Stimulated activated CD4-positive, alpha-beta T cell treated with anti-CD3 and anti-CD28 coated beads, Interleukin-4, amount 100 ng/mL, for 48 hours (primary cell): ENCODE results near the gene PTTG2.
"Not testable (repeated sequence)": the region's sequence is repeated elsewhere in the genome, so short reads cannot be mapped to it uniquely, and the experiment has no call there.

ENCODE experiments used
- DNase-seq, 2 donors: peaks; one replicate each; pipeline ENCODE4 v3.0.0-alpha.2; 2020; ENCODE audit warnings: low read depth in 2 of 2

Gene PTTG2

GRCh38 chr4:37956941-37957340 lies 3.3 kb upstream of the PTTG2 start:
- no peak for DNase-seq

- no peak for DNase-seq
Measured at GRCh38 chr4:37958932-37959331, 1.3 kb upstream of the PTTG2 start.

DNA sequence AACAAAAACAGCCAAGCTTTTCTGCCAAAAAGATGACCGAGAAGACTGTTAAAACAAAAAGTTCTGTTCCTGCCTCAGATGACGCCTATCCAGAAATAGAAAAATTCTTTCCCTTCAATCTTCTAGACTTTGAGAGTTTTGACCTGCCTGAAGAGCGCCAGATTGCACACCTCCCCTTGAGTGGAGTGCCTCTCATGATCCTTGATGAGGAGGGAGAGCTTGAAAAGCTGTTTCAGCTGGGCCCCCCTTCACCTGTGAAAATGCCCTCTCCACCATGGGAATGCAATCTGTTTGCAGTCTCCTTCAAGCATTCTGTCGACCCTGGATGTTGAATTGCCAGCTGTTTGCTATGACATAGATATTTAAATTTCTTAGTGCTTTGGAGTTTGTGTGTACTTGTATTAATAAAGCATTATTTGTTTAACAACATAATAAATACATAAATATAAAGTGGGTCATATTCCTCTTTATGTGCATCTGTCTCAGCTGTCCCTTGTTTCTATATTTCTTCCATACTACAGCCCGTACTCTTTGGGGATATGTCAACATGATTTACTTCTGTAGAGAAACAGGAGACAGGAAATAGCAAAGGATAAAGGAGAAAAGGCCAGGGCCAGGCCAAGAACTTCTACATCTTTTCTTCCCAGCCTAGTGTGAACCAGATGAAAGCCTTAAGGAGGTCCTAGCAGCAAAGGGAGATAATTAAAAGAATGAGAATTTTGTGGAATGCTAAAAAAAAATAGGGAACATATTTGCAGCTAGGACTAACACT lies 667 bp downstream of the PTTG2 start:
- no peak for DNase-seq

DNA sequence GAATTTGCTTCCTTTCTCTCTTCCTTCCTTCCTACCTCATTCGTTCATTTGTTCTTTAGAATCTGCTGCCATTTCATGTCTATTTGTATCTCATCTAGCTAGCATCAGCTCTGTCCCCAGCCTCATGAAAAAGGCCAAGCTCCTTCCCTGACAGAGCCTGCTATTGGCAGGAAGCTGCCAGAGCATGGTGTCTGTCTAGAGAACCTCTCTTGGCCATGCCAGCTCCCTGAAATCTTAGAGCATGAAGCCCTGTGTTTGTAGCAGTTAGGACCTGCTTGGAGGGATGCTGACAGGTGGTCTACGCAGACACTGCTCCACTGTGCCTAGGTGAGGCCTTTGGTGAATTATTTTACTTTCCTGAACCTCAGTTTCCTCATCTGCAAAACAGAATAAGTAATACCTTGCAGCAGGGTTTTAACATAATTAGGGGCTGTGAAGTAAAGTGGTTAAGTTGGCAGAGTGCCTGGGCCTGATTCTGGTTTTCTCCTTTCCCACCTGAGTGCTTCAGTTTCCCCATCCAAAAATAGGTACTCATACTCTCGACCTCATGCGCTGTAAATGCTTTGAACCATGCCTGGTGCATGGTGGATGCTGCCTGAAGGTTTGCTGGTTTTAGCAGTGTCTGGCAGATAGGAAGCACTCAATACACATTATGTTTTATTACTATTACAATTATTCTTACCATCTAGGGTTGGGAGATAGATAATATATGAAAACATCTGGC lies 4.7 kb downstream of the PTTG2 start:
- no peak for DNase-seq

DNA sequence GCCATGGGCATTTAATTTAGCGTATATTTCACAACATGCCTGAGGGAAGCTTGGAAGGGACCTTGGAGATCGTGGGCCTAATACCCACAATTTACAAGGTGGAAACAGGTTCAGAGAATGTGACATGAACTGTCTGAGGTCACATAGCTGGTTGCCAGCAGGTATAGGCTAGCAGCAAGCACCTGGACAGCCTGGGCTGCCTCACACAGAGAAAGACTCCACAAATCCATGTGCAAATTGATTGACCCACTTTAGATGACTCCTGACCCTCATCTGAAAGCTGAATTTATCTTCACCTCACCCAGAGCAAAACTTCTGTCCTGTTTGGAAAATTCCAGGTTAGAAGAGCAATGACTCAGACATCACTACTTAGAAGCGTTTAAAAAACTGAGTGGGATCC lies 5.8 kb downstream of the PTTG2 start:
- DNase-seq = no peak

- no peak for DNase-seq
Measured at GRCh38 chr4:37967736-37968135, 7.5 kb downstream of the PTTG2 start.

DNA sequence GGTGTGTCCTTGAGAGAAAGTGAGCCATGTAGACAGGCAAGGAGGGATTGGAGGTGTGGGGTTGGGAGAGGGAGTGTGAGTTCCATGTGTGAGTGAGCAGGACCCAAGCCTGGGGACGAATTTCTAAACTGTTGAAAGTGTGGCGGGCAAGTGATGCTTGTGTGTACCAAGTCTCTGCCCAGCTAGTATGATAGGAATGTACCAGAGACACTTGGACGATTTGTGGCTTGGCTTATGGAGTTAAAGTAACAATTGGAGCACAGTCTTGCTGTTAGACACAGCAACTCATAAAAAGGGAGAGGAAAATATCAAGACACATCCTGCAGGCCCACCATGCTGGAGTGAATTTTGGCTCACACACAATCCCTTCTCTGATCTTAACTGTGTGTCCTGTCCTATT lies 8.5 kb downstream of the PTTG2 start:
- DNase-seq = no peak

DNA sequence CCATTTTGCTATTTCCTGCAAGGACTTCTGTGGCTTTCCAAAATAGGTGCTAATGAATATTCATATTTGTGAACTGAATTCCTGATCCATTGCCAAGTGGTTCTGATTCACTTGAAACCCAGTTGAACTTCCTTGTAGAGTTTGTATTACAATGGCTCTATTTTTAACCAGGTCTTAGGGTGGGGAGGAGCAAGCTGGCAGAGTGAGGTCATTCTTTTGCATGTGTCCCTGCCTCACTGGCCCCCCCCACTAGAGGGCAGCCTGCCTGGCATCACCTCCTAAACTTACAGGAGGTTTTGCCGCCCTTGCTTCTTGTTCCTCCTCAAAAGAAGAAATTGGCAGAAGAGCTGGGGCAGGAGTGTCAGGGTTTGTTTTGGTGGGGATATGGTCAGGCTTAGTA lies 10.5 kb downstream of the PTTG2 start:
- DNase-seq = peak; percentile 50

- DNase-seq = no peak
Measured at GRCh38 chr4:37971202-37971601, 11.0 kb downstream of the PTTG2 start.

- DNase-seq = no peak
Measured at GRCh38 chr4:37973441-37973840, 13.2 kb downstream of the PTTG2 start.

DNA sequence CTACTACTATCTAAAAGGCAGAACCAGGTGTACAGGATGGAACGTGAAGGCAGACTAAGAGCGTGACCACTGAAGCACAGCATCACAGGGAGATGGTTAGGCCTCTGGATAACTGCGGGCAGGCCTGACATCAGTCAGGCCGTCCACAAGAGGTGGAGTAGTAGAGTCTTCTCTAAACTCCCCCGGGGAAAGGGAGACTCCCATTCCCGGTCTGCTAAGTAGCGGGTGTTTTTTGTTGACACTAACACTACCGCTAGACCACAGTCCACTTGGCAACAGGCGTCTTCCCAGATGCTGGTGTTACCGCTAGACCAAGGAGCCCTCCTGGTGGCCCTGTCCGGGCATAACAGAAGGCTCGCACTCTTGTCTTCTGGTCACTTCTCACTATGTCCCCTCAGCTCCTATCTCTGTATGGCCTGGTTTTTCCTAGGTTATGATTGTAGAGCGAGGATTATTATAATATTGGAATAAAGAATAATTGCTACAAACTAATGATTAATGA lies 15.2 kb downstream of the PTTG2 start:
- not testable (repeated sequence) for DNase-seq

- no peak for DNase-seq
Measured at GRCh38 chr4:37976507-37976906, 16.3 kb downstream of the PTTG2 start.

DNA sequence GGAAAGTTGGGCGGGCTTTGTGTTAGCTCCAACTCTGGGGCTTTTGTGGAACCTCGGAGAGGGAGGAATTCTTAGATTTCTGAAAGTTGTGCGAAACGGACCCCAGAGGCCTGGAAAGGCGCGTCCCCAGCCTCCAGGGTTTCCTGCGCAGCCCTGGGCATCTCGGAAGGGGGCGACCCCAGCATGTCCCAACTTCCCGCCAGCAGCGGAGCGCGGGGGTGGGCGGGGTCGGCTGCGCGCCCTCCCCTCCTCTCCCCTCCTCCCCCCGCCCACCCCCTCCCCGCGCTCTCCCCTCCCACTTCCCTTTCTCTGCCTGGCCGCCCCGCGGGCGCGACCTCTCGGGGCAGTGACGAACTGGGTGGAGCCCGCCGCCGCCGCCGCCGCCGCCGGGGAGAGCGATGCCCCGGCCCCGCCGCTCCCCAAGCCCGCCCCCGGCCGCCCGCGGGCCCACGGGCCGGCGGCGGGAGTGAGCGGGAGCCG lies 16.8 kb downstream of the PTTG2 start:
- peak; percentile 64 to 71 for DNase-seq

DNA sequence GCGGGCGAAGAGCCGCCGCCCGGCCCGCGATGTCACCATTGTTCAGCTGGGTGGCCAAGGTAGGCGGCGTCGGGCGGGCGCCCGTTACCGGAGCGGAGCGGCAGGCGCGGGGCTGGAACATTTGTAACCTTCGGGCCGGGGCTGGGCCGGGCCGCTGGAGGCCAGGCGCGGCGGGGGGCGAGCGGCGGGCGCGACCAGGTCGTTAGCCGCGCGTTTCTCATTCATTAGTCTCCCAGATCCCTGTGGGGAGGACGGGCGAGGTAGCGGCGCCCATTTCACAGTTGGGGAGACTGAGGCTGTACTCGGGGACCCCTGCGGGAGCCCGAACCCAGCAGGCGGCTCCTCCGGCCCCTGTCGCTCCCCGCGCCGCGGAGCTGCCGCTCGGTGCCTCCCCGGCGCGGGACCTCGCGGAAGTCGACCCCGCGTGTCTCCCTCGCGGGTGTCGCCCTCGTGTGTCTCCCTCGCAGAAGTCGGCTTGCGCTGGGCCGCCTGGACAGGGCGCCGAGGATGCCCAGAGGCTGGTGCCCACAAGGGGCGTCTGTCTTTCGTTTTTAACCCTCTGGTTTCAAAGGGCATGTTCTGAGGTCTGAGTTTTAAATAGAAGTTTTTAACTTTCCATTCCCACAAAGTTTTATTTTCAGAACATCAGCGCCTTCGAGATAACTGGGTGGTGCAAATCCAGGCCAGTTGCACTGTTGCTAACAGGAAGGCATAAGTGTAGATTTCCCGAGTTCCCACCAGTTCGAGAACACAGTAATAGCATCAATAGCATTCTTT lies 17.5 kb downstream of the PTTG2 start:
- peak; percentile 35 to 56 for DNase-seq

- DNase-seq = peak; percentile 16 to 22
Measured at GRCh38 chr4:37978248-37978924, 18.2 kb downstream of the PTTG2 start.

DNA sequence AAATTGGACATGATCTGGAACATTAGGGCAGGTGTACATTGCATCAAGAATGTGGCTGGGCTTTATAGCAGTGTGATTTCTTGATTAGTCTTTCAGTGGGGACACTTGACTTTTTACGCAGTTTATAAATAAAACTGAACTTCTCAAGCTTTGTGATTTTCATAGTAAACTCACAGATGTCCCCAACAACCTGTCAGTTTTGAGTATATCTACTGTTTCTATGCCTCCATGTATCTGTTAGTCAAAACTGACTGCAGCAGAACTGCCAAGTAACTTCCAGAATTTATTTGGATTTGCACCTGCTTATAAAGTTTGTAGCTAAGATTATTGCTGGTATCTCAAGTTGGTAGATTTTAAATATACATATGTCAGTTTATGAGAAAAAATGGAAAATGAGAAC lies 20.0 kb downstream of the PTTG2 start:
- no peak for DNase-seq

DNA sequence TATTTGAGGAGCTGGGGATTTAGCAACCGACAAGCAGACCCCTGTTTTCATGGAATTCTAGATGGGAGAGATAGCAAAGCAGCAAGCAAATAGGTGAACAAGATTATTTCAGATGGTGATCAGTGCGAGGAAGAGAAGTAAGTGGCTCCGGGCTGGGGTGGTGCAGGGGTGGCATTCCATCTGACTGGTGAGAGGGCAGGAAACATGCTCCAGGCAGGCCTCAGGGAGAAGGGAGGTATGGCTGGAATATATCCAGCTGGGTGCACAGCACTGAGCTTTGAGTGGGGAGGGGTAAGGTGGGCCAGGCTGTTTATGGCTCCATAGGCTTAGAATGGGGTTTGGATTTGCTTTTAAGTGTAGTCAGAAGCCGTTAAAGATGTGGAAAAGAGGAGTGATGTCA lies 21.2 kb downstream of the PTTG2 start:
- DNase-seq = no peak

- DNase-seq = no peak
Measured at GRCh38 chr4:37981844-37982720, 21.9 kb downstream of the PTTG2 start.

DNA sequence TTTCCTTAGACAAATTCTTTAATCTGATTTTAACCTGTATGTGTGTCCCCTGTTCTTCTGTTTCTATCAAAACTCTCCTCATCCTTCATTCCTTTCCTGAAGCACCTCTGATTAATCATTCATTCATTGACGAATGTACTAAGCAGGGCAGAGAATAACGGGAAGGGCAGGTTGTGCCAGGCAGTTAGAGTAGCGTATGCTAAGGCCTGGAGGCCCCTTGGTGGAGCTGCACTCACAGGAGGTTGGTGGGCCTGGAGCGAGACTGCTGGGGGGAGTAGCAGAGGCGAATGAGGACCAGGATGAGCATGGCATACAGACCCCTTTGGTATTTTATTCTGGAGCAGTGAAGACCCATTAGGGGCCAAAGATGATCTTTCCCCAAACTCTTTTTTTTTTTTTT lies 22.5 kb downstream of the PTTG2 start:
- no peak for DNase-seq

- no peak for DNase-seq
Measured at GRCh38 chr4:37983951-37984350, 23.8 kb downstream of the PTTG2 start.
